ENCODE data around the gene BICC1. TPM values are rescaled to one million over a fixed set of nuclear protein-coding genes. Genes with fewer than 3 reads are reported as not detected.

The BICC1 gene
- total RNA-seq, 1 experiment from 2014 or later, result 0.57 TPM

DNA sequence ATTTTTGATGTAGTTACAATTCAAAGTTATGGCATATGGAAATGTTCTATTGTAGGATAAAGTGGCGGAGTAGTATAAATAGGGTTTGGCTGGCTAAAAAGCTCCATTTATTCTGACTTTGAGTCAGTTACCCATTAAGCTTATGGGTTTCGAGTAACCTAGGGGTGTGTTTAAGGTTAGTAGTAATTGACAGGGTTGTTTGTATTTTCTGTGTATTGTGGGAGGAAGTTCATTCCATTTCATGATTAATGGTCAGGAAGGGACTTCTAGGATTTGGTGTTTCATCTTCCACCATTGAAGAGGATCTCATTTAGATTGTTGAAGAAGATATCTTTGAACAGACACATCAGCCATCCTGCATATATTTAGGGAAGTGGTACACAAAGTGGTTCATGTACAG, 75.0 kb downstream of the BICC1 start:
- no peak overlapping the region for H3K23ac ChIP-seq (ENCODE audit: insufficient read length, low read depth, low read length)
- no peak overlapping the region for H3K18ac ChIP-seq (ENCODE audit: insufficient read length, low read depth, low read length)
- H3K9me3 ChIP-seq (ENCODE audit: control insufficient read depth, low read depth, low read length), result no peaks in the 10 kb centered on the region
- no peaks in the 10 kb centered on the region for H3K23me2 ChIP-seq (ENCODE audit: insufficient read length, low read depth, low read length, poor library complexity, severe bottlenecking)
- Mint-ChIP-seq H3K27me3 (ENCODE audit: low read depth) (no peaks in the 10 kb centered on the region; the same call in 1 of the 2 replicates), H3K27ac (no peak overlapping the region), H3K4me3 (no peak overlapping the region), H3K36me3 (ENCODE audit: insufficient read depth in 1 of 3, low read depth in 3 of 3) (peaks cover 0 to 3% (median 2%) of the 10 kb centered on the region in 3 experiments; a peak in 1 of 7 replicates), H3K9me3 (peaks cover 3 to 6% of the 10 kb centered on the region in 2 experiments; a peak in 3 of 5 replicates), H3K4me1 (peaks cover 0 to 4% of the 10 kb centered on the region in 2 experiments; a peak in 1 of 4 replicates)
- WGBS (ENCODE audit: extremely low coverage, insufficient read length, low lambda C conversion rate), result no CpG with 5 or more reads among the region's 2 CpGs
- H4K20me1 ChIP-seq (ENCODE audit: control insufficient read depth, insufficient read depth, insufficient read length), result no peaks in the 10 kb centered on the region
- H3K56ac ChIP-seq (ENCODE audit: insufficient read length, low read depth, low read length), result no peak overlapping the region
- H3K4ac ChIP-seq (ENCODE audit: low read depth, low read length), result no peak overlapping the region
- H3K4me2 ChIP-seq (ENCODE audit: insufficient read depth, insufficient read length, low read length), result no peak overlapping the region
- H3K79me2 ChIP-seq (ENCODE audit: insufficient read depth, low read length), result no peaks in the 10 kb centered on the region
- H2BK12ac ChIP-seq (ENCODE audit: insufficient read length, low read depth, low read length), result no peak overlapping the region
- no peak overlapping the region for H3T11ph ChIP-seq (ENCODE audit: low read length)
- H3K4me1 ChIP-seq (ENCODE audit: insufficient read depth, low read length), result no peaks in the 10 kb centered on the region
- H3K27me3 ChIP-seq (ENCODE audit: insufficient read depth, low read length), result no peaks in the 10 kb centered on the region
- no peak overlapping the region for H2BK20ac ChIP-seq (ENCODE audit: low read depth, low read length, poor library complexity, severe bottlenecking)
- no peak overlapping the region for H4K5ac ChIP-seq (ENCODE audit: insufficient read length, low read depth, low read length)
- no peak for TF ChIP-seq CTCF (conservative IDR thresholded peaks at IDR 0.05)
- H3K14ac ChIP-seq (ENCODE audit: insufficient read depth, low read length), result no peak overlapping the region
- no peaks in the 10 kb centered on the region for H3K79me1 ChIP-seq (ENCODE audit: insufficient read depth, low read depth, low read length, poor library complexity, severe bottlenecking)
- H2BK120ac ChIP-seq (ENCODE audit: low read depth, low read length, poor library complexity, severe bottlenecking), result no peak overlapping the region
- DNase-seq, result no peak
- no peak overlapping the region for H2AK5ac ChIP-seq (ENCODE audit: insufficient read length, low read length)
- no peak overlapping the region for H4K91ac ChIP-seq (ENCODE audit: insufficient read length, low read depth, low read length)
- no peak overlapping the region for H4K8ac ChIP-seq (replicated peaks; ENCODE audit: insufficient read length, low read depth, low read length)
- H3K9ac ChIP-seq (ENCODE audit: extremely low read depth, insufficient read length, low read length), result no peak overlapping the region
- no peak overlapping the region for H2AFZ ChIP-seq (ENCODE audit: low read length)
- no peak overlapping the region for H2BK15ac ChIP-seq (ENCODE audit: low read depth, low read length)
- H2BK5ac ChIP-seq (ENCODE audit: insufficient read length, low read length), result no peak overlapping the region
- no peak overlapping the region for H3K27ac ChIP-seq (ENCODE audit: insufficient read length, low read depth, low read length)

All from H9 (cell line).